ENCODE results near the gene RBM5. TPM values are rescaled to one million over a fixed set of nuclear protein-coding genes. Genes with fewer than 3 reads are reported as not detected.

RBM5 gene
- total and polyA plus RNA-seq, 3 experiments from 2014 or later, result 36.9 to 136 (median 127) TPM

GRCh38 chr3:50166620-50167019 lies 77.9 kb downstream of the RBM5 start:
- Histone ChIP-seq H3K36me3 (ENCODE audit: insufficient read depth, low read length) (no peaks in the 10 kb centered on the region), H3K4me3 (ENCODE audit: low read length) (no peak overlapping the region), H3K27me3 (ENCODE audit: insufficient read depth, low read length, poor library complexity, severe bottlenecking) (no peaks in the 10 kb centered on the region), H3K27ac (ENCODE audit: low read depth, low read length) (no peak overlapping the region), H3K4me1 (ENCODE audit: insufficient read depth, low read length) (no peaks in the 10 kb centered on the region), H3K9me3 (ENCODE audit: low read length) (no peaks in the 10 kb centered on the region)
- DNase-seq, result no peak
- Mint-ChIP-seq H3K27ac (no peak overlapping the region), H3K9me3 (no peaks in the 10 kb centered on the region), H3K4me3 (no peak overlapping the region), H3K4me1 (no peaks in the 10 kb centered on the region), H3K36me3 (no peaks in the 10 kb centered on the region), H3K27me3 (peaks cover 0 to 1% of the 10 kb centered on the region in 2 donors)
- ChIA-PET POLR2A (no interaction called here), CTCF (no interaction called here)

- Histone ChIP-seq H3K36me3 (ENCODE audit: insufficient read depth, low read length) (no peaks in the 10 kb centered on the region), H3K9me3 (ENCODE audit: low read length) (no peaks in the 10 kb centered on the region), H3K4me3 (ENCODE audit: low read length) (no peak overlapping the region), H3K27ac (ENCODE audit: low read depth, low read length) (no peak overlapping the region), H3K4me1 (ENCODE audit: insufficient read depth, low read length) (no peaks in the 10 kb centered on the region), H3K27me3 (ENCODE audit: insufficient read depth, low read length, poor library complexity, severe bottlenecking) (no peaks in the 10 kb centered on the region)
- H3K27ac Mint-ChIP-seq, result no peak overlapping the region
- H3K27me3 Mint-ChIP-seq, result peaks cover 0 to 1% of the 10 kb centered on the region in 2 donors
- ChIA-PET POLR2A (no interaction called here), CTCF (no interaction called here)
- DNase-seq, result no peak
- H3K4me1 Mint-ChIP-seq, result no peaks in the 10 kb centered on the region
- no peaks in the 10 kb centered on the region for H3K36me3 Mint-ChIP-seq
- H3K9me3 Mint-ChIP-seq, result no peaks in the 10 kb centered on the region
- H3K4me3 Mint-ChIP-seq, result no peak overlapping the region
Measured at GRCh38 chr3:50167069-50167840, 78.5 kb downstream of the RBM5 start.

GRCh38 chr3:50167841-50168209 lies 79.1 kb downstream of the RBM5 start:
- Mint-ChIP-seq H3K36me3 (no peaks in the 10 kb centered on the region), H3K27ac (peak overlapping the region in 1 of 8 donors; percentile 61), H3K4me3 (no peak overlapping the region), H3K4me1 (no peaks in the 10 kb centered on the region), H3K9me3 (no peaks in the 10 kb centered on the region), H3K27me3 (peaks cover 0 to 1% of the 10 kb centered on the region in 2 donors)
- no peak for DNase-seq
- Histone ChIP-seq H3K36me3 (ENCODE audit: insufficient read depth, low read length) (no peaks in the 10 kb centered on the region), H3K27ac (ENCODE audit: low read depth, low read length) (no peak overlapping the region), H3K4me3 (ENCODE audit: low read length) (no peak overlapping the region), H3K4me1 (ENCODE audit: insufficient read depth, low read length) (no peaks in the 10 kb centered on the region), H3K9me3 (ENCODE audit: low read length) (no peaks in the 10 kb centered on the region), H3K27me3 (ENCODE audit: insufficient read depth, low read length, poor library complexity, severe bottlenecking) (no peaks in the 10 kb centered on the region)
- ChIA-PET CTCF (no interaction called here), POLR2A (no interaction called here)

- H3K9me3 ChIP-seq (ENCODE audit: low read length), result no peaks in the 10 kb centered on the region
- no peak overlapping the region for H3K4me3 ChIP-seq (ENCODE audit: low read length)
- H3K4me1 ChIP-seq (ENCODE audit: insufficient read depth, low read length), result no peaks in the 10 kb centered on the region
- Mint-ChIP-seq H3K36me3 (no peaks in the 10 kb centered on the region), H3K4me3 (no peak overlapping the region), H3K27ac (no peak overlapping the region), H3K27me3 (peaks cover 0 to 1% of the 10 kb centered on the region in 2 donors), H3K9me3 (no peaks in the 10 kb centered on the region), H3K4me1 (no peaks in the 10 kb centered on the region)
- CTCF ChIA-PET, result interaction anchor here (0.6 kb wide), 1 partner anchor 22 kb away, joined by 3 read pairs; no protein-coding TSS in a partner anchor
- H3K36me3 ChIP-seq (ENCODE audit: insufficient read depth, low read length), result no peaks in the 10 kb centered on the region
- no peaks in the 10 kb centered on the region for H3K27me3 ChIP-seq (ENCODE audit: insufficient read depth, low read length, poor library complexity, severe bottlenecking)
- H3K27ac ChIP-seq (ENCODE audit: low read depth, low read length), result no peak overlapping the region
- DNase-seq, result no peak
- POLR2A ChIA-PET, result no interaction called here
Measured at GRCh38 chr3:50168388-50168787, 79.7 kb downstream of the RBM5 start.

Other genes starting within 250 kb of the RBM5 start
- 10 to 100 TPM; 21.9 to 22.9 TPM for gene TRAIP, start 232.4 kb upstream of the RBM5 start, total RNA-seq
- 1.9 TPM for gene TRAIP, start 232.4 kb upstream of the RBM5 start, polyA plus RNA-seq
- gene CAMKV, start 219.0 kb upstream of the RBM5 start, total RNA-seq, result under 1 TPM; 0.44 to 0.77 TPM
- gene CAMKV, start 219.0 kb upstream of the RBM5 start, polyA plus RNA-seq, result not detected
- 1 to 10 TPM in 1 of 2 experiments, under 1 TPM in 1; 0.83 to 1.2 TPM for gene MST1R, start 185.0 kb upstream of the RBM5 start, total RNA-seq
- gene MST1R, start 185.0 kb upstream of the RBM5 start, polyA plus RNA-seq, result not detected
- 10 to 100 TPM; 17.9 to 18.1 TPM for gene MON1A, start 159.1 kb upstream of the RBM5 start, total RNA-seq
- gene MON1A, start 159.1 kb upstream of the RBM5 start, polyA plus RNA-seq, result 22.4 TPM
- gene RBM6, start 148.8 kb upstream of the RBM5 start, total RNA-seq, result 10 to 100 TPM; 71.6 to 75.8 TPM
- 53.2 TPM for gene RBM6, start 148.8 kb upstream of the RBM5 start, polyA plus RNA-seq
- gene SEMA3F, start 66.4 kb downstream of the RBM5 start, total RNA-seq, result not detected
- gene SEMA3F, start 66.4 kb downstream of the RBM5 start, polyA plus RNA-seq, result not detected
- gene GNAT1, start 102.7 kb downstream of the RBM5 start, total RNA-seq, result not detected
- gene GNAT1, start 102.7 kb downstream of the RBM5 start, polyA plus RNA-seq, result not detected
- gene SLC38A3, start 116.4 kb downstream of the RBM5 start, total RNA-seq, result not detected
- gene SLC38A3, start 116.4 kb downstream of the RBM5 start, polyA plus RNA-seq, result not detected
- 100 to 1,000 TPM; 259 to 265 TPM for gene GNAI2, start 147.3 kb downstream of the RBM5 start, total RNA-seq
- 665 TPM for gene GNAI2, start 147.3 kb downstream of the RBM5 start, polyA plus RNA-seq
- under 1 TPM in 1 of 2 experiments, not detected in 1; 0.22 TPM for gene SEMA3B, start 180.2 kb downstream of the RBM5 start, total RNA-seq
- gene SEMA3B, start 180.2 kb downstream of the RBM5 start, polyA plus RNA-seq, result not detected
- not detected for gene LSMEM2, start 190.2 kb downstream of the RBM5 start, total RNA-seq
- gene LSMEM2, start 190.2 kb downstream of the RBM5 start, polyA plus RNA-seq, result not detected
- gene IFRD2, start 203.5 kb downstream of the RBM5 start, total RNA-seq, result 100 to 1,000 TPM; 191 to 192 TPM
- 66.8 TPM for gene IFRD2, start 203.5 kb downstream of the RBM5 start, polyA plus RNA-seq
- 1 to 10 TPM; 7.7 to 8.4 TPM for gene HYAL3, start 210.5 kb downstream of the RBM5 start, total RNA-seq
- gene HYAL3, start 210.5 kb downstream of the RBM5 start, polyA plus RNA-seq, result 3.6 TPM
- 10 to 100 TPM; 17.3 to 18.3 TPM for gene NAA80, start 210.5 kb downstream of the RBM5 start, total RNA-seq
- 19.3 TPM for gene NAA80, start 210.5 kb downstream of the RBM5 start, polyA plus RNA-seq
- under 1 TPM in 1 of 2 experiments, not detected in 1; 0.13 TPM for gene HYAL1, start 214.7 kb downstream of the RBM5 start, total RNA-seq
- gene HYAL1, start 214.7 kb downstream of the RBM5 start, polyA plus RNA-seq, result 0.81 TPM
- gene HYAL2, start 233.8 kb downstream of the RBM5 start, total RNA-seq, result 10 to 100 TPM; 13.7 to 13.9 TPM
- gene HYAL2, start 233.8 kb downstream of the RBM5 start, polyA plus RNA-seq, result 10.8 TPM
- 10 to 100 TPM; 31.4 to 36.6 TPM for gene TUSC2, start 239.3 kb downstream of the RBM5 start, total RNA-seq
- 52.9 TPM for gene TUSC2, start 239.3 kb downstream of the RBM5 start, polyA plus RNA-seq

All from CD8-positive, alpha-beta memory T cell (primary cell).